Neural progenitor cell (in vitro differentiated cells): Measurements from ENCODE around the gene HUWE1.

Source experiments
- EZH2phosphoT487 ChIP-seq: fragments of 200-600 bp; sonication (generic); IDR thresholded peaks from 2 replicates; pipeline ENCODE4 v1.6.1; 2017; ENCODE audit warnings: antibody characterized with exemption
- TF ChIP-seq, protein P1 (sequence below): fragments of 200-600 bp; sonication (generic); IDR thresholded peaks from 2 replicates; pipeline ENCODE4 v1.5.1; 2017; ENCODE audit warnings: antibody characterized with exemption, mild to moderate bottlenecking

DNA sequence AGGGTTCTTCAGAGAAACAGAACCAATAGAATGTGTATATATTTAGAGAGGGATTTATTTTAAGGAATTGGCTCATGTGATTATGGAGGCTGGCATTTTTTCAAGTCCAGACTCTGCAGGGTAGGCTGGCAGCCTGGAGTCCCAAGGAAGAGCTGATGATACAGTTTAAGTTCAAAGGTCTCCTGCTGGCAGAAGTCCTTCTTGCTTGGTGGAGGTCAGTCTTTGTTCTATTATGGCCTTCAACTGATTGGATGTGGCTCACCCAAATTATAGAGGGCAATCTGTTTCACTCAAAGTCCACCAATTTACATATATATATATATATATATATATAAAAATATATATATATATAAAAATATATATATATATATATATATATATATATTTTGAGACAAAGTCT lies 200.2 kb downstream of the HUWE1 start:
- TF ChIP-seq, protein P1, sequence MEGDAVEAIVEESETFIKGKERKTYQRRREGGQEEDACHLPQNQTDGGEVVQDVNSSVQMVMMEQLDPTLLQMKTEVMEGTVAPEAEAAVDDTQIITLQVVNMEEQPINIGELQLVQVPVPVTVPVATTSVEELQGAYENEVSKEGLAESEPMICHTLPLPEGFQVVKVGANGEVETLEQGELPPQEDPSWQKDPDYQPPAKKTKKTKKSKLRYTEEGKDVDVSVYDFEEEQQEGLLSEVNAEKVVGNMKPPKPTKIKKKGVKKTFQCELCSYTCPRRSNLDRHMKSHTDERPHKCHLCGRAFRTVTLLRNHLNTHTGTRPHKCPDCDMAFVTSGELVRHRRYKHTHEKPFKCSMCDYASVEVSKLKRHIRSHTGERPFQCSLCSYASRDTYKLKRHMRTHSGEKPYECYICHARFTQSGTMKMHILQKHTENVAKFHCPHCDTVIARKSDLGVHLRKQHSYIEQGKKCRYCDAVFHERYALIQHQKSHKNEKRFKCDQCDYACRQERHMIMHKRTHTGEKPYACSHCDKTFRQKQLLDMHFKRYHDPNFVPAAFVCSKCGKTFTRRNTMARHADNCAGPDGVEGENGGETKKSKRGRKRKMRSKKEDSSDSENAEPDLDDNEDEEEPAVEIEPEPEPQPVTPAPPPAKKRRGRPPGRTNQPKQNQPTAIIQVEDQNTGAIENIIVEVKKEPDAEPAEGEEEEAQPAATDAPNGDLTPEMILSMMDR = no peak
- no peak for TF ChIP-seq EZH2phosphoT487
